PFSK-1 (cell line): Measurements from ENCODE around the gene EFCAB6.

Experiments
- FOXP2 ChIP-seq: optimal IDR thresholded peaks from 2 replicates; pipeline ENCODE3; 2011; ENCODE audit warnings: borderline replicate concordance, control low read depth, inconsistent platforms; ENCODE audit not compliant: insufficient read depth; ENCODE audit errors: extremely low read length, extremely low read depth
- POLR2AphosphoS5 ChIP-seq: IDR thresholded peaks from 2 replicates; pipeline ENCODE4 v1.6.1; 2012; ENCODE audit warnings: low read depth, mild to moderate bottlenecking, control low read depth, low read length, moderate library complexity
- SIN3A ChIP-seq: IDR thresholded peaks from 2 replicates; pipeline ENCODE4 v1.6.1; 2012; ENCODE audit warnings: mild to moderate bottlenecking, low read length, moderate library complexity, borderline replicate concordance; ENCODE audit not compliant: insufficient read depth
- TAF1 ChIP-seq: IDR thresholded peaks from 2 replicates; pipeline ENCODE4 v1.6.1; 2012; ENCODE audit warnings: low read length, control low read depth, borderline replicate concordance; ENCODE audit not compliant: insufficient read depth
- TF ChIP-seq, protein P1 (sequence below), 2 experiments: IDR thresholded peaks; 2 replicates each; pipeline versions ENCODE4 v1.6.1 to v1.8.0; 2011 to 2012; ENCODE audit warnings: low read depth in 2 of 2, low read length in 2 of 2, control low read depth in 1 of 2, inconsistent platforms in 1 of 2, mild to moderate bottlenecking in 1 of 2, moderate library complexity in 1 of 2; ENCODE audit not compliant: insufficient read depth in 1 of 2

DNA sequence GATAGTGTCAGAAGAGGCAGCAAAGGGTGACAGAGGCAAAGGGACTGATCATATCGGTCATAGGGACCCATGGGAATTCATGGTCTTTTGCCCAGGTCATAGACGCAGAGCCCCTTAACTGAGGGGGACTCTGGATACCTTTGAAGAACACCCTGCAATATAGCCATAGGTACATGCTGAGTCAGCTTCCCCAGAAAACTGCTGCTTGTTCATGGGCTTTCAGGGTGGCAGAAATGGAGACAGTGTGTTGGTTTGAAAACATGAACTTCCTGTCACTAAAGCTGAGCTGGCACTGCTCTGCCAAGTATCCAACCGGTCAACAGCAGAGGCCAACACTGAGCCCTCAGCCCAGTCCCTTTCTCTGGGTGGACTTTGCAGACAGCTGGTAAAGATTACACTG, 114.2 kb downstream of the EFCAB6 start:
- TF ChIP-seq POLR2AphosphoS5 = no peak
- TF ChIP-seq TAF1 = no peak
- TF ChIP-seq, protein P1, sequence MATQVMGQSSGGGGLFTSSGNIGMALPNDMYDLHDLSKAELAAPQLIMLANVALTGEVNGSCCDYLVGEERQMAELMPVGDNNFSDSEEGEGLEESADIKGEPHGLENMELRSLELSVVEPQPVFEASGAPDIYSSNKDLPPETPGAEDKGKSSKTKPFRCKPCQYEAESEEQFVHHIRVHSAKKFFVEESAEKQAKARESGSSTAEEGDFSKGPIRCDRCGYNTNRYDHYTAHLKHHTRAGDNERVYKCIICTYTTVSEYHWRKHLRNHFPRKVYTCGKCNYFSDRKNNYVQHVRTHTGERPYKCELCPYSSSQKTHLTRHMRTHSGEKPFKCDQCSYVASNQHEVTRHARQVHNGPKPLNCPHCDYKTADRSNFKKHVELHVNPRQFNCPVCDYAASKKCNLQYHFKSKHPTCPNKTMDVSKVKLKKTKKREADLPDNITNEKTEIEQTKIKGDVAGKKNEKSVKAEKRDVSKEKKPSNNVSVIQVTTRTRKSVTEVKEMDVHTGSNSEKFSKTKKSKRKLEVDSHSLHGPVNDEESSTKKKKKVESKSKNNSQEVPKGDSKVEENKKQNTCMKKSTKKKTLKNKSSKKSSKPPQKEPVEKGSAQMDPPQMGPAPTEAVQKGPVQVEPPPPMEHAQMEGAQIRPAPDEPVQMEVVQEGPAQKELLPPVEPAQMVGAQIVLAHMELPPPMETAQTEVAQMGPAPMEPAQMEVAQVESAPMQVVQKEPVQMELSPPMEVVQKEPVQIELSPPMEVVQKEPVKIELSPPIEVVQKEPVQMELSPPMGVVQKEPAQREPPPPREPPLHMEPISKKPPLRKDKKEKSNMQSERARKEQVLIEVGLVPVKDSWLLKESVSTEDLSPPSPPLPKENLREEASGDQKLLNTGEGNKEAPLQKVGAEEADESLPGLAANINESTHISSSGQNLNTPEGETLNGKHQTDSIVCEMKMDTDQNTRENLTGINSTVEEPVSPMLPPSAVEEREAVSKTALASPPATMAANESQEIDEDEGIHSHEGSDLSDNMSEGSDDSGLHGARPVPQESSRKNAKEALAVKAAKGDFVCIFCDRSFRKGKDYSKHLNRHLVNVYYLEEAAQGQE (IDR thresholded peaks at IDR 0.05; ENCODE audit: insufficient read depth in 1 of 2, low read depth in 2 of 2, low read length in 2 of 2) = no peak
- TF ChIP-seq FOXP2 = no peak
- no peak for TF ChIP-seq SIN3A
